ENCODE measurements around the gene GAS2. TPM values are rescaled to one million over a fixed set of nuclear protein-coding genes. Genes with fewer than 3 reads are reported as not detected.
A peak's percentile ranks its signal among the peaks of the same experiment; 100 is the strongest.

The GAS2 gene
- total RNA-seq (1 to 10 TPM; 5.7 to 6.0 TPM), polyA plus RNA-seq (1 to 10 TPM; 2.9 to 5.0 (median 3.9) TPM), total RNA-seq (0.49 to 2.8 (median 1.7) reads per million in 6 experiments)

- H3K4me1 Mint-ChIP-seq = peaks cover 6 to 18% (median 11%) of the 10 kb centered on the region in 4 donors
- H3K27ac Mint-ChIP-seq = no peak within 1 kb of the TSS
- H3K36me3 Mint-ChIP-seq = peaks cover 0 to 3% (median 0%) of the 10 kb centered on the region in 3 donors
- peaks cover 28 to 65% (median 39%) of the 10 kb centered on the region in 5 donors for H3K27me3 Mint-ChIP-seq
- ATAC-seq = no peak
- H3K9me3 Mint-ChIP-seq = no peaks in the 10 kb centered on the region
- peak within 1 kb of the TSS; percentile 61 to 88 (median 76) for H3K4me3 Mint-ChIP-seq
- DNase-seq = no peak
- POLR2A ChIA-PET = interaction anchor here (1.0 kb wide), 1 partner anchor 163 kb away, joined by 3 read pairs; the partner anchor contains the start of gene SVIP
These were observed at the start of gene GAS2 for GRCh38 chr11:22666325-22666687. GAS2 (plus strand) TSS chr11:22666611; CDS start chr11:22674870, 8,259 bp downstream.

- ATAC-seq = no peak
- DNase-seq = no peak
- POLR2A ChIA-PET = no interaction called here
- H3K27me3 Mint-ChIP-seq = no peaks in the 10 kb centered on the region
- H3K36me3 Mint-ChIP-seq = peaks cover 20 to 29% (median 28%) of the 10 kb centered on the region in 3 donors
- H3K9me3 Mint-ChIP-seq = peaks cover 0 to 18% (median 3%) of the 10 kb centered on the region in 9 donors
- no peak overlapping the region for H3K4me3 Mint-ChIP-seq
- peaks cover 16 to 31% (median 23%) of the 10 kb centered on the region in 4 donors for H3K4me1 Mint-ChIP-seq
- H3K27ac Mint-ChIP-seq = peak overlapping the region in 1 of 10 donors; percentile 50
These were observed 48.5 kb upstream of the GAS2 start for GRCh38 chr11:22617868-22618267.

- Mint-ChIP-seq H3K27ac (peak overlapping the region; percentile 92 to 100 (median 99)), H3K4me3 (peak overlapping the region; percentile 95 to 99 (median 99)), H3K9me3 (peaks cover 0 to 3% (median 0%) of the 10 kb centered on the region in 9 donors), H3K4me1 (peaks cover 18 to 53% (median 39%) of the 10 kb centered on the region in 4 donors), H3K27me3 (no peaks in the 10 kb centered on the region), H3K36me3 (peaks cover 5 to 22% (median 22%) of the 10 kb centered on the region in 3 donors)
- DNase-seq = peak in 7 of 10 donors; percentile 43 to 76 (median 51)
- peak; percentile 56 to 58 for ATAC-seq
- POLR2A ChIA-PET = interaction anchor here (0.8 to 2.2 kb wide), 5 partner anchors 9 to 204 kb away, joined by 3 to 22 read pairs (median 6); partner anchors contain the start of gene SVIP
These were observed 41.5 kb upstream of the GAS2 start for GRCh38 chr11:22624742-22625447.

GRCh38 chr11:22625448-22626287, 40.7 kb upstream of the GAS2 start, which contains the start of gene FANCF:
FANCF (minus strand) TSS chr11:22625823; CDS start chr11:22625810, 13 bp downstream.
- H3K4me3 Mint-ChIP-seq = peak within 1 kb of the TSS; percentile 95 to 99 (median 99)
- peaks cover 5 to 16% (median 15%) of the 10 kb centered on the region in 3 donors for H3K36me3 Mint-ChIP-seq
- peaks cover 17 to 50% (median 37%) of the 10 kb centered on the region in 4 donors for H3K4me1 Mint-ChIP-seq
- DNase-seq = peak; percentile 73 to 98 (median 96)
- peaks cover 0 to 3% (median 0%) of the 10 kb centered on the region in 9 donors for H3K9me3 Mint-ChIP-seq
- ATAC-seq = peak; percentile 92 to 94
- POLR2A ChIA-PET = interaction anchor here (0.8 to 2.2 kb wide), 7 partner anchors 8 to 204 kb away, joined by 3 to 22 read pairs (median 5); partner anchors contain the start of gene SVIP
- peak within 1 kb of the TSS; percentile 92 to 100 (median 99) for H3K27ac Mint-ChIP-seq
- H3K27me3 Mint-ChIP-seq = no peaks in the 10 kb centered on the region

- ATAC-seq (no peak), DNase-seq (no peak)
- H3K36me3 Mint-ChIP-seq = peaks cover 0 to 9% (median 5%) of the 10 kb centered on the region in 3 donors
- POLR2A ChIA-PET = interaction anchor here (1.2 to 2.2 kb wide), 3 partner anchors 12 to 203 kb away, joined by 3 to 22 read pairs (median 10); partner anchors contain the start of gene SVIP
- peak overlapping the region in 8 of 10 donors; percentile 92 to 99 (median 99) for H3K27ac Mint-ChIP-seq
- peaks cover 0 to 3% (median 0%) of the 10 kb centered on the region in 9 donors for H3K9me3 Mint-ChIP-seq
- peaks cover 11 to 41% (median 32%) of the 10 kb centered on the region in 4 donors for H3K4me1 Mint-ChIP-seq
- no peaks in the 10 kb centered on the region for H3K27me3 Mint-ChIP-seq
- peak overlapping the region in 7 of 10 donors; percentile 97 to 99 (median 99) for H3K4me3 Mint-ChIP-seq
These were observed 39.7 kb upstream of the GAS2 start for GRCh38 chr11:22626573-22627239.

GRCh38 chr11:22627421-22627820, 39.0 kb upstream of the GAS2 start:
- Mint-ChIP-seq H3K4me3 (peak overlapping the region in 1 of 10 donors; percentile 74), H3K27ac (peak overlapping the region in 4 of 10 donors; percentile 52 to 62 (median 56)), H3K36me3 (peaks cover 0 to 5% (median 4%) of the 10 kb centered on the region in 3 donors), H3K9me3 (peaks cover 0 to 3% (median 0%) of the 10 kb centered on the region in 9 donors), H3K27me3 (no peaks in the 10 kb centered on the region), H3K4me1 (peaks cover 10 to 35% (median 29%) of the 10 kb centered on the region in 4 donors)
- ATAC-seq (no peak), DNase-seq (no peak)
- POLR2A ChIA-PET = interaction anchor here (0.6 kb wide), 1 partner anchor 30 kb away, joined by 3 read pairs; no protein-coding TSS in a partner anchor

- peaks cover 0 to 6% (median 5%) of the 10 kb centered on the region in 3 donors for H3K36me3 Mint-ChIP-seq
- H3K4me3 Mint-ChIP-seq = no peak overlapping the region
- H3K27me3 Mint-ChIP-seq = no peaks in the 10 kb centered on the region
- ATAC-seq = no peak
- H3K27ac Mint-ChIP-seq = no peak overlapping the region
- H3K4me1 Mint-ChIP-seq = peaks cover 0 to 30% (median 8%) of the 10 kb centered on the region in 4 donors
- POLR2A ChIA-PET = interaction anchor here (1.2 kb wide), 1 partner anchor 8 kb away, joined by 5 read pairs; the partner anchor contains the start of gene FANCF
- H3K9me3 Mint-ChIP-seq = peaks cover 0 to 3% (median 0%) of the 10 kb centered on the region in 9 donors
- DNase-seq = no peak
These were observed 33.0 kb upstream of the GAS2 start for GRCh38 chr11:22633354-22633902.

GRCh38 chr11:22634897-22635629, 31.3 kb upstream of the GAS2 start:
- POLR2A ChIA-PET = interaction anchor here (1.0 kb wide), 1 partner anchor 10 kb away, joined by 3 read pairs; no protein-coding TSS in a partner anchor
- DNase-seq (no peak), ATAC-seq (peak; percentile 14 to 44)
- peaks cover 0 to 30% (median 8%) of the 10 kb centered on the region in 4 donors for H3K4me1 Mint-ChIP-seq
- no peaks in the 10 kb centered on the region for H3K27me3 Mint-ChIP-seq
- H3K27ac Mint-ChIP-seq = no peak overlapping the region
- H3K9me3 Mint-ChIP-seq = peaks cover 0 to 3% (median 0%) of the 10 kb centered on the region in 9 donors
- H3K4me3 Mint-ChIP-seq = no peak overlapping the region
- H3K36me3 Mint-ChIP-seq = peaks cover 0 to 6% (median 5%) of the 10 kb centered on the region in 3 donors

- Mint-ChIP-seq H3K9me3 (peaks cover 0 to 3% (median 0%) of the 10 kb centered on the region in 9 donors), H3K4me1 (peaks cover 0 to 28% (median 8%) of the 10 kb centered on the region in 4 donors), H3K36me3 (peaks cover 0 to 6% (median 5%) of the 10 kb centered on the region in 3 donors), H3K27ac (peak overlapping the region in 1 of 10 donors; percentile 43), H3K27me3 (no peaks in the 10 kb centered on the region), H3K4me3 (no peak overlapping the region)
- DNase-seq = no peak
- POLR2A ChIA-PET = interaction anchor here (1.0 kb wide), 1 partner anchor 11 kb away, joined by 3 read pairs; no protein-coding TSS in a partner anchor
- peak; percentile 49 to 50 for ATAC-seq
These were observed 30.7 kb upstream of the GAS2 start for GRCh38 chr11:22635689-22636088.

- no peaks in the 10 kb centered on the region for H3K9me3 Mint-ChIP-seq
- peaks cover 0 to 3% (median 0%) of the 10 kb centered on the region in 3 donors for H3K36me3 Mint-ChIP-seq
- ATAC-seq (no peak), DNase-seq (no peak)
- no peak overlapping the region for H3K27ac Mint-ChIP-seq
- no peak overlapping the region for H3K4me3 Mint-ChIP-seq
- H3K4me1 Mint-ChIP-seq = peaks cover 0 to 5% (median 1%) of the 10 kb centered on the region in 4 donors
- POLR2A ChIA-PET = no interaction called here
- H3K27me3 Mint-ChIP-seq = no peaks in the 10 kb centered on the region
These were observed 25.5 kb upstream of the GAS2 start for GRCh38 chr11:22640862-22641261.

Data from naive thymus-derived CD8-positive, alpha-beta T cell (primary cell).